Measurements from ENCODE around the gene PLA2G2F.

Gene PLA2G2F

GRCh38 chr1:20195462-20195780 is 56.3 kb downstream of the PLA2G2F start:
- peaks cover 71% of the 10 kb centered on the region for H3K27me3 ChIP-seq

GRCh38 chr1:20197329-20197791 is 58.2 kb downstream of the PLA2G2F start:
- no peak for TF ChIP-seq CTCF (IDR thresholded peaks at IDR 0.05)
- no peaks in the 10 kb centered on the region for H3K9me3 ChIP-seq
- H3K36me3 ChIP-seq = no peaks in the 10 kb centered on the region
- peaks cover 63% of the 10 kb centered on the region for H3K27me3 ChIP-seq
- H3K27ac ChIP-seq = no peak overlapping the region
- H3K4me1 ChIP-seq (ENCODE audit: control insufficient read depth in 1 of 2, insufficient read depth in 1 of 2, low read depth in 1 of 2, low read length in 1 of 2) = no peaks in the 10 kb centered on the region
- H3K4me3 ChIP-seq (ENCODE audit: low read depth in 1 of 2, low read length in 1 of 2) = no peak overlapping the region

More at GRCh38 chr1:20195462-20195780, 56.3 kb downstream of the PLA2G2F start:
- Histone ChIP-seq H3K4me3 (ENCODE audit: low read depth in 1 of 2, low read length in 1 of 2) (no peak overlapping the region), H3K4me1 (ENCODE audit: control insufficient read depth in 1 of 2, insufficient read depth in 1 of 2, low read depth in 1 of 2, low read length in 1 of 2) (no peaks in the 10 kb centered on the region), H3K9me3 (no peaks in the 10 kb centered on the region), H3K27ac (no peak overlapping the region), H3K36me3 (no peaks in the 10 kb centered on the region)
- TF ChIP-seq CTCF (IDR thresholded peaks at IDR 0.05) = no peak

- Histone ChIP-seq H3K4me1 (ENCODE audit: control insufficient read depth in 1 of 2, insufficient read depth in 1 of 2, low read depth in 1 of 2, low read length in 1 of 2) (no peaks in the 10 kb centered on the region), H3K4me3 (ENCODE audit: low read depth in 1 of 2, low read length in 1 of 2) (no peak overlapping the region), H3K9me3 (no peaks in the 10 kb centered on the region), H3K27me3 (peaks cover 61% of the 10 kb centered on the region), H3K36me3 (no peaks in the 10 kb centered on the region), H3K27ac (no peak overlapping the region)
- no peak for TF ChIP-seq CTCF (IDR thresholded peaks at IDR 0.05)
Measured at GRCh38 chr1:20198296-20198695, 59.2 kb downstream of the PLA2G2F start.

GRCh38 chr1:20198918-20199317 is 59.8 kb downstream of the PLA2G2F start:
- Histone ChIP-seq H3K27me3 (peaks cover 57% of the 10 kb centered on the region), H3K4me3 (ENCODE audit: low read depth in 1 of 2, low read length in 1 of 2) (no peak overlapping the region), H3K9me3 (no peaks in the 10 kb centered on the region), H3K27ac (no peak overlapping the region), H3K36me3 (no peaks in the 10 kb centered on the region), H3K4me1 (ENCODE audit: control insufficient read depth in 1 of 2, insufficient read depth in 1 of 2, low read depth in 1 of 2, low read length in 1 of 2) (no peaks in the 10 kb centered on the region)
- TF ChIP-seq CTCF (IDR thresholded peaks at IDR 0.05) = no peak

- no peaks in the 10 kb centered on the region for H3K4me1 ChIP-seq (ENCODE audit: control insufficient read depth in 1 of 2, insufficient read depth in 1 of 2, low read depth in 1 of 2, low read length in 1 of 2)
- H3K27me3 ChIP-seq = peaks cover 54% of the 10 kb centered on the region
- no peak for TF ChIP-seq CTCF (IDR thresholded peaks at IDR 0.05)
Measured at GRCh38 chr1:20199403-20199802, 60.3 kb downstream of the PLA2G2F start.

GRCh38 chr1:20199840-20200239 is 60.7 kb downstream of the PLA2G2F start:
- TF ChIP-seq CTCF (IDR thresholded peaks at IDR 0.05) = no peak
- no peak overlapping the region for H3K27ac ChIP-seq
- H3K36me3 ChIP-seq = no peaks in the 10 kb centered on the region
- no peak overlapping the region for H3K4me3 ChIP-seq (ENCODE audit: low read depth in 1 of 2, low read length in 1 of 2)
- no peaks in the 10 kb centered on the region for H3K4me1 ChIP-seq (ENCODE audit: control insufficient read depth in 1 of 2, insufficient read depth in 1 of 2, low read depth in 1 of 2, low read length in 1 of 2)
- peaks cover 56% of the 10 kb centered on the region for H3K27me3 ChIP-seq
- H3K9me3 ChIP-seq = no peaks in the 10 kb centered on the region

More at GRCh38 chr1:20199403-20199802, 60.3 kb downstream of the PLA2G2F start:
- no peak overlapping the region for H3K4me3 ChIP-seq (ENCODE audit: low read depth in 1 of 2, low read length in 1 of 2)
- H3K36me3 ChIP-seq = no peaks in the 10 kb centered on the region
- no peaks in the 10 kb centered on the region for H3K9me3 ChIP-seq
- H3K27ac ChIP-seq = no peak overlapping the region

Measured in neutrophil (primary cell).